Tibial artery (tissue), 4 donors: ENCODE data around the gene SH3RF3.

Source experiments
- DNase-seq, 2 donors: peaks; one replicate each; pipeline ENCODE4 v3.0.0-alpha.2; 2019
- H3K27ac ChIP-seq, 2 donors: fragments of 200-600 bp; sonication (generic) in 1 of 2; 1 replicate in 1 of 2; 2 replicates in 1 of 2; pipeline ENCODE4 v1.5.1; 2018 to 2019; ENCODE audit warnings: mild to moderate bottlenecking in 1 of 2
- H3K27me3 ChIP-seq, 2 donors: fragments of 200-600 bp; sonication (generic) in 1 of 2; one replicate each; pipeline versions ENCODE4 v1.5.1 to v1.6.0; 2016 to 2019
- H3K36me3 ChIP-seq, 3 donors: fragments of 200-600 bp; sonication (generic) in 2 of 3; one replicate each; pipeline ENCODE4 v1.5.1; 2016 to 2019; ENCODE audit warnings: mild to moderate bottlenecking in 2 of 3
- H3K4me1 ChIP-seq, 4 donors: fragments of 200-600 bp; sonication (generic) in 2 of 4; 1 replicate in 3 of 4; 2 replicates in 1 of 4; pipeline ENCODE4 v1.5.1; 2016 to 2019
- H3K4me3 ChIP-seq, 2 donors: fragments of 200-600 bp; sonication (generic) in 1 of 2; 1 replicate in 1 of 2; 2 replicates in 1 of 2; pipeline ENCODE4 v1.5.1; 2018 to 2019; ENCODE audit warnings: mild to moderate bottlenecking in 2 of 2
- H3K9me3 ChIP-seq, 3 donors: fragments of 200-600 bp; sonication (generic) in 1 of 3; one replicate each; pipeline ENCODE4 v1.5.1; 2016 to 2019
- intact Hi-C: fragments of 100-400 bp; cut with DNase I; formaldehyde crosslinking; loops from one replicate; pipeline ENCODE4 v1.15.0; 2023; ENCODE audit warnings: low total_unique reads
- TF ChIP-seq, protein P1 (sequence below), 2 experiments: fragments of 200-600 bp in 1 of 2; fragments of 450-650 bp in 1 of 2; IDR thresholded peaks; one replicate each; pipeline ENCODE4 v1.5.1; 2017 to 2019; ENCODE audit warnings: antibody characterized with exemption in 2 of 2, mild to moderate bottlenecking in 1 of 2, moderate library complexity in 1 of 2

Gene SH3RF3

DNA sequence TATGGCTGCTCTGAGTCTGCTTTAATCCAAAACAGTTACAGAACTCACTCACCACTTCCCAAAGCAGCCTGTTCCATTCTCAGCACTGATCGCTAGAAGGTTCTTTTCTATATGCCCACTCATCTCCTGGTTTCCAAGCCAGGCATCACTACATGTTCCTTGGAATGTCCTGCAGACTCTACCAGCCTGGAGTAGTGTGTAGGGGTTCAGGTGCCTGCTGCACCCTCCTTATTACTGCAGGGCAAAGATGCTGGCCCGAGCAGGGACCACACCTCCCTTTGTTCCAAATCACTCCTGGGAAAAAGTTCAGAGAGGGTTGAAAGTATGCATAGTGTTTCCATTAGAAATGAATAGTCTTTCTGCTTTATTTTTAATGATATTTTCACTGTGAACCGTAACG lies 196.6 kb downstream of the SH3RF3 start:
- H3K36me3 ChIP-seq: no peaks in the 10 kb centered on the region
- TF ChIP-seq, protein P1, sequence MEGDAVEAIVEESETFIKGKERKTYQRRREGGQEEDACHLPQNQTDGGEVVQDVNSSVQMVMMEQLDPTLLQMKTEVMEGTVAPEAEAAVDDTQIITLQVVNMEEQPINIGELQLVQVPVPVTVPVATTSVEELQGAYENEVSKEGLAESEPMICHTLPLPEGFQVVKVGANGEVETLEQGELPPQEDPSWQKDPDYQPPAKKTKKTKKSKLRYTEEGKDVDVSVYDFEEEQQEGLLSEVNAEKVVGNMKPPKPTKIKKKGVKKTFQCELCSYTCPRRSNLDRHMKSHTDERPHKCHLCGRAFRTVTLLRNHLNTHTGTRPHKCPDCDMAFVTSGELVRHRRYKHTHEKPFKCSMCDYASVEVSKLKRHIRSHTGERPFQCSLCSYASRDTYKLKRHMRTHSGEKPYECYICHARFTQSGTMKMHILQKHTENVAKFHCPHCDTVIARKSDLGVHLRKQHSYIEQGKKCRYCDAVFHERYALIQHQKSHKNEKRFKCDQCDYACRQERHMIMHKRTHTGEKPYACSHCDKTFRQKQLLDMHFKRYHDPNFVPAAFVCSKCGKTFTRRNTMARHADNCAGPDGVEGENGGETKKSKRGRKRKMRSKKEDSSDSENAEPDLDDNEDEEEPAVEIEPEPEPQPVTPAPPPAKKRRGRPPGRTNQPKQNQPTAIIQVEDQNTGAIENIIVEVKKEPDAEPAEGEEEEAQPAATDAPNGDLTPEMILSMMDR (IDR thresholded peaks at IDR 0.05): no peak
- H3K4me1 ChIP-seq: peaks cover 3 to 74% (median 50%) of the 10 kb centered on the region in 4 donors
- no peak overlapping the region for H3K4me3 ChIP-seq
- no peak for DNase-seq
- no peaks in the 10 kb centered on the region for H3K9me3 ChIP-seq
- H3K27me3 ChIP-seq: no peaks in the 10 kb centered on the region
- intact Hi-C loops: loop anchor here (5.0 to 10.0 kb wide), 2 partner anchors 81 to 112 kb away; no protein-coding TSS in a partner anchor
- peak overlapping the region; percentile 67 to 68 for H3K27ac ChIP-seq

DNA sequence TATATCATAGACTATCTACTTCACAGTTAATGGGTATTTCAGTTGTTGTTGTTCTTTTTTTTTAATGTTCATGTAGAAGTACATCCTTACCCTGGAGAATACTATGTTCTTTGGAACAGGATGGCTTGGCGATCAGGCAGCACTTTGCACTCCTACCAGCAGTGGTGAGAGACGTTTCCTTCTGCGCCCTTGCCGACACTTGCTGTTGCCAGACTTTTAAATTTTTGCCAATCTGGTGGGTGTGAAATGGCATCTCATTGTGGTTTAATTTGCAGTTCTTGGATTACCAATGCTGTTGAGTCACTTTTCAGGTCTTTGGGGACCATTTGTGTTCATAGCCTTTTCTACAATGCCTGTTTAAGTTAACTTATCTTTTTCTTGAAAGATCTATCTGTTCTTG lies 197.3 kb downstream of the SH3RF3 start:
- peak overlapping the region; percentile 67 to 68 for H3K27ac ChIP-seq
- intact Hi-C loops: loop anchor here (5.0 to 10.0 kb wide), 2 partner anchors 82 to 111 kb away; no protein-coding TSS in a partner anchor
- no peaks in the 10 kb centered on the region for H3K36me3 ChIP-seq

DNA sequence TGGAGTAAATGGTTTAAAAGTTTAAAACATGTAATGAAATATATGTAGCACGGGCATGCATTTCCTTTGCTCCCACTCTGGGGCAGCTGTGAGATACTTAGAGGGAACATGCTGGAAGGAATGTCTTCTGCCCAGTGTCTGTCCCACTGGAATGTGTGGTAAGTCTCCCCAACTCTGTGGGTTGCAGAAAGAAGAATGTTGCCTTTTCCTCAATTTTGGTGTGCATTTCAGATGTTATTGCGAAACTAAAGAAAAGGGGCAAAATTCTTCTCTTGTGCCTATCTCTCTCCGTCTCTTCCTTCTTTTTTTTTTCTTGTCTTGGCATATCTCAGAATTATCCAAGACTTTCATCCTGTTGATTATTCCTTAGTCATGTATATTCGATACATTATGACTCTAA lies 201.1 kb downstream of the SH3RF3 start:
- TF ChIP-seq, protein P1 (IDR thresholded peaks at IDR 0.05): no peak
- H3K36me3 ChIP-seq: no peaks in the 10 kb centered on the region
- peaks cover 0 to 49% (median 34%) of the 10 kb centered on the region in 4 donors for H3K4me1 ChIP-seq
- no peak overlapping the region for H3K27ac ChIP-seq
- no peaks in the 10 kb centered on the region for H3K27me3 ChIP-seq
- intact Hi-C loops: no loop called here
- H3K4me3 ChIP-seq: no peak overlapping the region
- DNase-seq: no peak
- no peaks in the 10 kb centered on the region for H3K9me3 ChIP-seq

More for the DNA sequence above, 197.3 kb downstream of the SH3RF3 start:
- no peak for DNase-seq
- no peaks in the 10 kb centered on the region for H3K27me3 ChIP-seq
- H3K9me3 ChIP-seq: no peaks in the 10 kb centered on the region
- TF ChIP-seq, protein P1 (IDR thresholded peaks at IDR 0.05): no peak
- H3K4me3 ChIP-seq: no peak overlapping the region
- peaks cover 3 to 67% (median 45%) of the 10 kb centered on the region in 4 donors for H3K4me1 ChIP-seq

DNA sequence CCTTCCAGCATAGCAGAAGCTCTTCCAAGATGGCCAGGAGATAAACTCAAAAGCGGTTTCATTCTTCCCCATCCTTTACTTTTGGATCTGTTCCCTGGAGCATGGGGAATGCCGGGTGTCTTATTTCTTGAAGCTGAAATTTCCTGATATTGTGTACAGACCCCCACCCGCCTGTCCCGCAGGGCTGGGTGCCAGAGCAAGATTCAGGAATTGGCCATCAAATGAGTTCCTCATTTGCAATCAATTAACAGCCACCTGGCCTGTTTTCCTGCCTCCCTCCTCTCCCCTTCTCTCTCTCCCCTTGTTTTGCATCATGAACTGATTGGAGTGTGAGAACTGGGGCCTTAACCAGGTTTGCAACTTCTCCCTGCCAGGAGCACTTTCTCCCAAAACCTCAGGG lies 202.1 kb downstream of the SH3RF3 start:
- no peaks in the 10 kb centered on the region for H3K27me3 ChIP-seq
- DNase-seq: no peak
- no peak overlapping the region for H3K4me3 ChIP-seq
- no peaks in the 10 kb centered on the region for H3K36me3 ChIP-seq
- intact Hi-C loops: no loop called here
- H3K9me3 ChIP-seq: no peaks in the 10 kb centered on the region
- peaks cover 0 to 48% (median 32%) of the 10 kb centered on the region in 4 donors for H3K4me1 ChIP-seq
- TF ChIP-seq, protein P1 (IDR thresholded peaks at IDR 0.05): no peak
- H3K27ac ChIP-seq: no peak overlapping the region

DNA sequence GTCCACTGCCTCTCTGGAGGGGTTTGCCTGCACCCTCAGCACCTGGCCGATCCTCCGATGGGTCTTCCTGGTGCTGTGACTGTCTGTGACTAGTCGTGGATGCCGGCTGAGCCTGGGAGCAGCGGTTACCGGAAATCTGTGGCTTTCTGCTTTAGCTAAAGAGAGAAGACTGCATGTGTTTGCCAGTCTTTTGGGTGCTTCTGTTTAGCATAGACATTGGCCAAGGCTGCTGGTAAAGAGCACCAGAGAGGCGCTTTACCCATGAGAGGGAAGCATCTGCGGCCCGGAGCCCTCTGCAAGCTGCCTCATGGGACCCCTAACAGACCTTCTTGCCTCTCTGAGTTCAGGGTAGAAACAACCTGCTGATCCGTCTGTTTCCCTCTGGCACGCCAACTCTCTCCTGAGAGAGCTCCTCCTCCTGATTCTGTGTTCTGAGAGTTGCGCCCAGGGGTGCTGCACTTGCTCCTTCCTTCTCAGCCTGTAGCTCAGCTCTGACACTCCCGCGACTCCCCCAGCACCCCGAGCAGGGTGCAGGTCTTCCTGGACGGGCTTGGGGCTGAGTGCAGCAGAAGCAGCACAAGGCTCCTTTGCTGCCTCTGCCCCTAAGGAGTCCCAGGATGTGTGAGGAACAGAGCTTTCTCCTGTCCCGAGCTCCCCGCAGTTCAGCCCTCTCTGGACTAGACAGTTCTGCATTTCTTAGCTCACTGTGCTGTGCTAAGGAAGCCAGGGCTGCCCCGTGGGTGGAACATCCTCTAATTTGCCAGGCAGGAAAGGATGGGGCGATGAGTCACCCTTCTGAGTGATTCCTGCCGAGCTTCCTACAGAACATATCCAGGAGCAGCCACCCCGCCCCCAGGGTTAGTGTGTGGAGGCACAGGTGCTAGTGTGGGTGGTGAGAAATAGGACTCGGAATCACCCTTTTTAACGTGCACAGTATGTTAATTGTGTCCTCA lies 203.2 kb downstream of the SH3RF3 start:
- DNase-seq: peak; percentile 84 to 87
- H3K36me3 ChIP-seq: no peaks in the 10 kb centered on the region
- H3K27me3 ChIP-seq: no peaks in the 10 kb centered on the region
- peak overlapping the region in 1 of 2 donors; percentile 46 for H3K27ac ChIP-seq
- TF ChIP-seq, protein P1 (IDR thresholded peaks at IDR 0.05): no peak
- intact Hi-C loops: no loop called here
- H3K9me3 ChIP-seq: no peaks in the 10 kb centered on the region
- H3K4me1 ChIP-seq: peaks cover 0 to 48% (median 33%) of the 10 kb centered on the region in 4 donors
- H3K4me3 ChIP-seq: peak overlapping the region in 1 of 2 donors; percentile 19
